Large intestine (tissue), 3 donors: Measurements from ENCODE around the gene CASTOR1. TPM values are rescaled to one million over a fixed set of nuclear protein-coding genes. Genes with fewer than 3 reads are reported as not detected.
A peak's percentile ranks its signal among the peaks of the same experiment; 100 is the strongest.

Experiments
- DNase-seq, 2 donors: peaks; one replicate each; pipeline versions ENCODE4 v3.0.0 to v3.0.0-alpha.2; 2013
- H3K27ac ChIP-seq: one replicate; pipeline ENCODE4 v1.5.1; 2013; ENCODE audit warnings: low read length
- H3K27me3 ChIP-seq: 2 replicates; pipeline ENCODE4 v1.6.1; 2013; ENCODE audit warnings: low read length; ENCODE audit not compliant: control insufficient read depth, insufficient read depth
- H3K36me3 ChIP-seq: 2 replicates; pipeline ENCODE4 v1.6.1; 2013; ENCODE audit warnings: low read length; ENCODE audit not compliant: control insufficient read depth, insufficient read depth
- H3K4me1 ChIP-seq: one replicate; pipeline ENCODE4 v1.6.1; 2013; ENCODE audit warnings: low read length; ENCODE audit not compliant: control insufficient read depth, insufficient read depth
- H3K4me3 ChIP-seq: one replicate; pipeline ENCODE4 v1.5.1; 2013; ENCODE audit warnings: low read length
- H3K9me3 ChIP-seq: one replicate; pipeline ENCODE4 v1.6.1; 2013; ENCODE audit warnings: mild to moderate bottlenecking, low read depth, low read length, moderate library complexity; ENCODE audit not compliant: control insufficient read depth
- WGBS: methylation state at CpG from one replicate; pipeline ENCODE4 v1.1.5; 2013; ENCODE audit warnings: low lambda C conversion rate; ENCODE audit not compliant: insufficient coverage; 5-methylcytosine and 5-hydroxymethylcytosine counted together
- polyA plus RNA-seq: library from polyadenylated mRNA; unstranded; fragments of 120-200 nt; gene quantifications from one replicate; pipeline ENCODE4 v1.2.1, GENCODE V29; 2013

CASTOR1 gene
- polyA plus RNA-seq, 1 donor, result 7.0 TPM

GRCh38 chr22:30308518-30309230 is 19.4 kb upstream of the CASTOR1 start:
- H3K27me3 ChIP-seq, result no peaks in the 10 kb centered on the region
- no CpG with 5 or more reads among the region's 5 CpGs for WGBS
- H3K27ac ChIP-seq, result no peak overlapping the region
- H3K9me3 ChIP-seq, result no peaks in the 10 kb centered on the region
- H3K4me1 ChIP-seq, result peaks cover 36% of the 10 kb centered on the region
- DNase-seq, result no peak
- peaks cover 8% of the 10 kb centered on the region for H3K36me3 ChIP-seq
- H3K4me3 ChIP-seq, result no peak overlapping the region

DNA sequence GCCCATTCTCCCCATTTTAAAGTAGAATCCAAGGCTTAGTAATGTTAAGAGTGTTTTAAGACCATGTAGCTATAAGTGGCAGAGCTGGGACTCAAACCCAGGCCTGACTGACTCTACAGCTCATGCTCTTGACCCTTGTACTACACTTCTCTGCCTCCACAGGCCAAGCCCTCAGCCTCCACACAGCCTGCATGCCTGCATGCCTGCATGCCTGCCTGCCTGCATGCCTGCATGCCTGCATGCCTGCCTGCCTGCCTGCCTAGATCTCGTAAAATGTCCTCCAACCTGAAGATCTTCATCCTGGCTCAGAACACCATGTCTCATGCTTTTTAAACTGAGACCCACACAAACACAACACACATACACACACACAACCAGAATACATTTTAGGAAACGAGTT is 18.8 kb upstream of the CASTOR1 start:
- no peak for DNase-seq
- Histone ChIP-seq H3K9me3 (no peaks in the 10 kb centered on the region), H3K27ac (no peak overlapping the region), H3K36me3 (peaks cover 14% of the 10 kb centered on the region), H3K4me1 (peaks cover 34% of the 10 kb centered on the region), H3K4me3 (no peak overlapping the region), H3K27me3 (no peaks in the 10 kb centered on the region)
- WGBS, result 100% methylated on average over 1 of the region's 2 CpGs

GRCh38 chr22:30307041-30307574 is 17.8 kb upstream of the CASTOR1 start:
- peaks cover 34% of the 10 kb centered on the region for H3K4me1 ChIP-seq

GRCh38 chr22:30306627-30307011 is 17.3 kb upstream of the CASTOR1 start:
- peaks cover 23% of the 10 kb centered on the region for H3K36me3 ChIP-seq
- H3K27me3 ChIP-seq, result no peaks in the 10 kb centered on the region
- no CpG with 5 or more reads among the region's 1 CpG for WGBS
- no peaks in the 10 kb centered on the region for H3K9me3 ChIP-seq
- no peak overlapping the region for H3K27ac ChIP-seq
- no peak for DNase-seq
- peaks cover 35% of the 10 kb centered on the region for H3K4me1 ChIP-seq
- H3K4me3 ChIP-seq, result no peak overlapping the region

More at GRCh38 chr22:30307041-30307574, 17.8 kb upstream of the CASTOR1 start:
- WGBS, result 82% methylated on average over 2 of the region's 4 CpGs
- Histone ChIP-seq H3K9me3 (no peaks in the 10 kb centered on the region), H3K27me3 (no peaks in the 10 kb centered on the region), H3K4me3 (no peak overlapping the region), H3K36me3 (peaks cover 20% of the 10 kb centered on the region), H3K27ac (no peak overlapping the region)
- DNase-seq, result no peak

GRCh38 chr22:30305906-30306626 is 16.8 kb upstream of the CASTOR1 start:
- H3K27ac ChIP-seq, result peak overlapping the region; percentile 38
- peak in 1 of 2 donors; percentile 53 for DNase-seq
- no CpG with 5 or more reads among the region's 3 CpGs for WGBS
- H3K36me3 ChIP-seq, result peaks cover 29% of the 10 kb centered on the region
- no peak overlapping the region for H3K4me3 ChIP-seq
- no peaks in the 10 kb centered on the region for H3K9me3 ChIP-seq
- peaks cover 35% of the 10 kb centered on the region for H3K4me1 ChIP-seq
- no peaks in the 10 kb centered on the region for H3K27me3 ChIP-seq

- no CpG with 5 or more reads among the region's 4 CpGs for WGBS
- DNase-seq, result peak in 1 of 2 donors; percentile 53
- H3K4me3 ChIP-seq, result no peak overlapping the region
- H3K9me3 ChIP-seq, result no peaks in the 10 kb centered on the region
- peak overlapping the region; percentile 38 for H3K27ac ChIP-seq
- peaks cover 34% of the 10 kb centered on the region for H3K36me3 ChIP-seq
- peaks cover 31% of the 10 kb centered on the region for H3K4me1 ChIP-seq
- no peaks in the 10 kb centered on the region for H3K27me3 ChIP-seq
Observed at GRCh38 chr22:30305519-30305905, 16.2 kb upstream of the CASTOR1 start.

DNA sequence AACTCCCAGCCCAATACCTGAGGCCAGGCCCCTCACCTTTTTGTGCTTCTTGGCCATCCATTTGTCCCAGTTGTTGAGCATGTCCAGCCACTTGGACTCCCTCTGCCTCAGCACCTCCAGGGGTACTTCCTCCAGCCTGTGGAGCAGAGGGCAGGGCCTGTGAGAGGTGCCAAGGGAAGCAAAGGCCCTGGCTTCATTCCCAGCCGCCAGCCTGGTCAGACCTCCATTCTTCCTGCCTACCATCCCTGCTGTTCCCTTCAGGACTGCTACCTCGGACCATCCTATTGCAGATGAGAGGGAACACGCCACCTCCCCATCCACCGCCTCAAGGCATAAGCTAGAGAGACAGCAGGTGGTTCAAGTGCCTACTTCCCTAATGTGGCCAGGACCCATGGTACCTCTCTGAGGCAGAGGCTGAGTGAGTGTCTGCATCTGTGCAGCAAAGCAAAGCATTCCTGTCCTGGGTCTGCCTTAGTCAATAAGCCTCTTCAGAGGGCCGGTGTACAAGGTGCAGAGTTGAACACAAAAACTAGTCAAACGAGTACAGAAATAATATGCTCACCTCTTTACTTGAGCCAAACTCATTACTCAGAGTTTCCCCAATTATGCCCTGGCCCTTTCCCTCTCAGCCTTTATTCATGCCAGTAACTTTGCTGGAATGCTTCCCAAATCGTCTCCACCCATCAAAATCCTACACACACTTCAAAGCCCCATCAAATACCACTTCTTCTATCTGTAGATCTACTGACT is 15.4 kb upstream of the CASTOR1 start:
- no peaks in the 10 kb centered on the region for H3K9me3 ChIP-seq
- H3K36me3 ChIP-seq, result peaks cover 39% of the 10 kb centered on the region
- H3K4me3 ChIP-seq, result no peak overlapping the region
- DNase-seq, result peak in 1 of 2 donors; percentile 21
- H3K4me1 ChIP-seq, result peaks cover 31% of the 10 kb centered on the region
- no peak overlapping the region for H3K27ac ChIP-seq
- WGBS, result 80% methylated on average over 1 of the region's 7 CpGs
- no peaks in the 10 kb centered on the region for H3K27me3 ChIP-seq

GRCh38 chr22:30302810-30303138 is 13.5 kb upstream of the CASTOR1 start:
- no peak overlapping the region for H3K4me3 ChIP-seq
- DNase-seq, result no peak
- H3K36me3 ChIP-seq, result peaks cover 57% of the 10 kb centered on the region
- no peaks in the 10 kb centered on the region for H3K9me3 ChIP-seq
- H3K27ac ChIP-seq, result no peak overlapping the region
- H3K27me3 ChIP-seq, result no peaks in the 10 kb centered on the region
- WGBS, result no CpG with 5 or more reads among the region's 5 CpGs
- H3K4me1 ChIP-seq, result peaks cover 42% of the 10 kb centered on the region

DNA sequence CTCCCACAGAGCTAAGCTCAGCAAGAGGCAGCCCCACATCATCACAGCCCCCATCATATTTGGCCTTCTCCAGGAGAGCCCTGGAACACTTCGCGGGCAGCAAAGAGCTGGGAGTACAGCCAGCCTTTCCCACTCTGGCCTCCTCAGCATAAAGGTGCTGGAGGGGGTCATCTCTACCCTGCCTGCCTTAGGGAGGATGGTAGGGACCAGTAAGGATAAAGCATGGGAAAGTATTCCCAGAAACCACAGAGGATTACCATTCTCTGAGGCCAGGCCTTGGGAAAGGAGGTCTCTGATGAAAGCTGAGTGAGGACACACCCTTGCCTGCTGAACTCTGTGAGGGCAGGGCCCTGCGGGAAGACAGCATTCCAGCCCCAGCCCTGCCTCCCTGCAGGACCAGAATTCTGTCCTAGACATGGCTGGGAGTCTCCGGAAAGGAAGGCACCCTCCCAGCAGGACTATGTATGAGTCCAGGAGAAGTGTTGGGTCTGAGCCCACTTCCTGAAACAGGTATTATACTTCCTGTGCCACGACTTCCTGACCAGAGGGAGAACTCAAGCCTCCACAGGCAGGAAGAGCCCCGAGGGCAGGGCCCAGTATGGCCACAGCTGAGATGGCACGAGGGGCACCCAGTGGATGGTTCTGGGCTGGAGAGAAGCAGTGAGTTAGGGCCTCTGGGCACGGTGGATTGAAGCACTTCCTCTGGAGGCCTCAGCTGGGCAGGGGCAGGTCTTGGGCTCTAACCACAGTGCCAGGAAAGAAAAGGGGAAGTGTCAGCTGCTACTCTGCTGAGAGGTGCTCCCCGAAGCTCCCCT is 12.9 kb upstream of the CASTOR1 start:
- Histone ChIP-seq H3K9me3 (no peaks in the 10 kb centered on the region), H3K4me1 (peaks cover 42% of the 10 kb centered on the region), H3K36me3 (peaks cover 63% of the 10 kb centered on the region), H3K4me3 (no peak overlapping the region), H3K27me3 (no peaks in the 10 kb centered on the region), H3K27ac (no peak overlapping the region)
- DNase-seq, result peak in 1 of 2 donors; percentile 32
- no CpG with 5 or more reads among the region's 9 CpGs for WGBS

DNA sequence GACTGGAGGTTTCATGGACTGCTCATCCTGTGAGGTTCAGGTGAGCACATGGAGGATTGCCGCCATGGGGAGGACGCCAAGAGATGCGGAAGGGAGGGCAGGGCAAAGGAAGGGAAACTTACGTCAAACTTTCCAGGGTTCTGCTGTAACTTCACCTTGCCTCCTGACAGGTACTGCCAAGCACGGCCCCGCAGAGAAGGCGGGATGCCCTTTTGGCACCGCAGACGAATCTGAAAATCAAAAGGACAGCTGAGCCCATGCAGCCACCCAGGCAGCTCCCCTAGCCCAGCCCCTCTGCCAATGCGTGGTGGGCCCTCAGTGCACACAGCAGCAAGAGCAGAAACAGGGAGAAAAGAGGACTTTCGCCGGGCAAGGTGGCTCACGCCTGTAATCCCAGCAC is 10.0 kb upstream of the CASTOR1 start:
- Histone ChIP-seq H3K27ac (no peak overlapping the region), H3K4me1 (peaks cover 22% of the 10 kb centered on the region), H3K27me3 (no peaks in the 10 kb centered on the region), H3K9me3 (no peaks in the 10 kb centered on the region), H3K36me3 (peaks cover 84% of the 10 kb centered on the region), H3K4me3 (no peak overlapping the region)
- no CpG with 5 or more reads among the region's 13 CpGs for WGBS
- no peak for DNase-seq
